GM18508 (cell line): ENCODE data around the gene SNX9.
"Not testable (repeated sequence)": the region's sequence is repeated elsewhere in the genome, so short reads cannot be mapped to it uniquely, and the experiment has no call there.

ENCODE experiments used
- ATAC-seq: cut with Tn5 transposase; IDR thresholded peaks from one replicate; pipeline ENCODE4 v1.9.1; 2021; ENCODE audit warnings: moderate number of reproducible peaks; ENCODE audit not compliant: insufficient read depth, unreplicated experiment

Gene SNX9

GRCh38 chr6:157908369-157909281, 85.6 kb downstream of the SNX9 start:
- ATAC-seq = no peak

GRCh38 chr6:157909282-157909664, 86.2 kb downstream of the SNX9 start:
- ATAC-seq = no peak

- ATAC-seq = no peak
Measured at GRCh38 chr6:157911278-157911677, 88.2 kb downstream of the SNX9 start.

- ATAC-seq = no peak
Measured at GRCh38 chr6:157911786-157912185, 88.7 kb downstream of the SNX9 start.

DNA sequence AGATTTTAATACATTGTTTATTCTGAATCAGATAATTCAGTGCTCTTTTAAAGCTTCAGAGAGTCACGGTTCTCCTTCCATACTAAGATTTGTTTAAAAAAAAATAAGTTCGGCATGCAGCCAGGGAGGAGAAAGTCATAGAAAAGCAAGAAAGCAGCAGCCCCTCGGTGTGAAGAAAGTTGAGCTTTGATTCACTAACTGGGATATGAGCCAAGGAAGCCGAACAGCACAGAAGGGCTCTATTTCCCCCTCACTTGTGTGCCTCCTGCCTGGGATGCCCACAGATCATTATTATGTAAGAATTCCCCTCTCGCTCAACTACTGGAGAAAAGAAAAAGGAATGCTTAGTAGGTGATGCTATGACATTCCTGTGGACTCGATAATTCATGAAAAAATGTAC, 89.3 kb downstream of the SNX9 start:
- no peak for ATAC-seq

DNA sequence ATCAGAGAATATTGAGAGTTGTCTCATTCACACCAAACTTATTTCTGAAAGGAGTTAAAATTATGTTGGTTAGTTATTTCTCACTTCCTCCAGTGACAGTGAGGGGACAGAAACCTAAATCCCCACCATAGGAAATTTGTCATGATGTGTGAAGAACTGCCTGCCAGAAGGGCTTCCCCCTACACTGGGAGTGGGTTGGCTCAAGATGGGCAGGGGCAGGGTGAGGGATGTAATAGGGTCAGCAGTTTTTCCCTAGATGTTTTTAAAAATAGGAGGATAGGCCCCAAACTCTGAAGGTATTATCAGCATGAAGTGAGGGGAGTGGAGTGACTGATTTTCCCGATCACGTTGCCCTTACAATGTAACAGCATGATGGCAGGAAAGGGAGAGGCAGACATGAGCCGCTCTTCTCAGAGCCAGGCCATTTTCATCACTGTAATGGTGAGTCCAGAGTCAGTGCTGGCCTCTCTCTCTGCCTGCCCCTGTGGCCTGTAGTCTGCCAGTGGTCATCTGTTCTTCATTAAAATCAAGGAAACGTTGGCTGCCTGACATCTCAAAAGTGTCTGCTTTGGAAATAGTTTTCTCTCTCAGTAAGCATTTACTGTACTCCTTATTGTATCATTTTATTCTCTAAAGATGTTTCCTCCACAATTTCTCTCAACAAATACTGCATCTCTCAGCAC, 98.8 kb downstream of the SNX9 start:
- no peak for ATAC-seq

GRCh38 chr6:157925771-157926170, 102.7 kb downstream of the SNX9 start:
- ATAC-seq = no peak

DNA sequence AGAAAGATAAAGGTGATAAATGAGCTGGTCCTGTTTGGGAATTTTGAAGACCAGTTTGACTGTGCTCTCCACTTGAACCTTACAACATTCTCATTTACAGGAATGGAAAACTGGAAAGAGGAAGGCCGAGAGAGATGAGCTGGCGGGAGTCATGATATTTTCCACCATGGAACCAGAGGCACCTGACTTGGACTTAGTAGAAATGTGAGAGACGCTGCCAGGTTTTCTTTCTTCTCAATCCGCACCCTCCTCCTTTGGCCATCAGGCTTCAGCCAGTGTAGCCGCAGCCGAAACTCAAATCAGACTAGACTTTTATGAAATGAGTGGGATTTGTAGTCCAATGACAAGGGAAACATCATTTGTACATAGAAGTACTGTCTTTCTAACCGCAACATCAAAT, 104.0 kb downstream of the SNX9 start:
- no peak for ATAC-seq

DNA sequence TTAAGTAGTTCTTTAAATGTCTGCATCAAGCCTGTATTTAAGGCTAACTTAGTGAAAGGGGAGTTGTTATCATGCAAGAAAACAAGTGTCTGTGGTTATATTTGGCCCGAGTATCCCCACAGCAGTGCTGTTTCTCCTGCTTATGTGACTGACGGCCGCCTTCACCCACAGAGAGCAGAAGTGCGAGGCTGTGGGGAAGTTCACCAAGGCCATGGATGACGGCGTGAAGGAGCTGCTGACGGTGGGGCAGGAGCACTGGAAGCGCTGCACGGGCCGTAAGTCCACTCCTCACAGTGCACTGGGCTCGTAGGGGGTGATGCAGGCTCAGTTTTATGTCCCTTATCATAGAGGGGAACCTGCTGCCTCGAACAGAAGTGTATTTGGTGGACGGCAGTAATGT, 105.4 kb downstream of the SNX9 start:
- no peak for ATAC-seq

DNA sequence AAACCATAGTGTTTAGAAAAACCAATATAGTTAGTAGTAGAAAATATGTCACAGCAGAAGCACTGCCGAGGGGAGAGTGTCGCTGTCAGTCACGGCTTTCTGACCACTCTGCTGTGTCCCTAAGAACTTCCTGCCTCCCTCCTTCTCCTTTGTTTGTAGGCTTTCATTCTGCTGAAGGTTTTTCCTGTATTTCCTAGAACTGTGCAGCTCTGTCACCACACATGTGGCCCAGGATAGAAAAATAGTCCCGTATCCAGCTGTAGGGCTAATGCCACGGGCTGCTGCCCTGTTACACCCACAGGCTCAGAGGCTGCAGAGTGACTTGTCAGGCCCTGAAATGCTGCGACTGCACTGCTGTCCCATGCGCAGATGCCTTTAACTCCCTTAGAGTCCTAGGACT, 106.0 kb downstream of the SNX9 start:
- no peak for ATAC-seq

DNA sequence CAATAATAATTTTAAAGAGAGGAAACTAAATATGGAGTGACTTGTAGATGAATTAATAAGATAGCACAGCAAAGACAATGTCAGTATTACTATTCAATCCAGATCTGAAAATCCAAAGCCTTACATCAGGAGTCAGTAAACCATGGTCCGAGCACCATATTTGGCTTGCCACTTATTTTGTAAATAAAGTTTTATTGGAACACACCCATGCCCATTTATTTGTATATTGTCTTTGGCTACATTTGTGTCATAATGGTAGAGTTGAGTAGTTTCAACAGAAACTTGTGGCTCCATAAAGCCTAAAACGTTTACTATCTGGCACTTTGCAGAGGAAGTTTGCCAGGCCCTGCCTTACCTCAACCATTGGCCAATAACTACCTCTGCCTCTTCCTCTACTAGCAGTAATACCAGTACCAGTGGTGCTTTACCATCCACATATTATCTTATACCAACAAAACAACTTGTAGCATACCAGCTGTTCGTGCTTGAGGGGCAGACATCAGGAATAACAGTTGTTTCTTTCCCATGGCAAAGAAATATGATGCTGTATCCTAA, 106.8 kb downstream of the SNX9 start:
- no peak for ATAC-seq

- ATAC-seq = no peak
Measured at GRCh38 chr6:157935786-157936185, 112.7 kb downstream of the SNX9 start.

DNA sequence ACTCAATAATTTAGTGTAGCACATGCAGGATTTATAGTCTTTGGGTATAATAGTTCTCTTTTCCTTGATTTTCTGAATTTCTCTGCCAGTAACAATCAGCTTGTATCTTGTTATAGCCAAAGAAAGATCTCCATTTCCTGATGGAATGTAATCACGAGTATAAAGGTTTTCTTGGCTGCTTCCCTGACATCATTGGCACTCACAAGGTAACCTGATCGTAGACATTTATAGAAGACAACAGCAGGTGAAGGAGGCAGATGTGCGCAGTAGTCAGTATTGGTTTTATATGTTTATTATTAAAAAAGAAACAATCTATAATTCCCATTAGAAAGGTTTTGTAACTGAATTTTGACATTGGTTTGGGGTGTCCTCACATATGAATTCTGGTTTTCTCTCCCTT, 114.3 kb downstream of the SNX9 start:
- ATAC-seq = no peak

- ATAC-seq = no peak
Measured at GRCh38 chr6:157937916-157938315, 114.9 kb downstream of the SNX9 start.

DNA sequence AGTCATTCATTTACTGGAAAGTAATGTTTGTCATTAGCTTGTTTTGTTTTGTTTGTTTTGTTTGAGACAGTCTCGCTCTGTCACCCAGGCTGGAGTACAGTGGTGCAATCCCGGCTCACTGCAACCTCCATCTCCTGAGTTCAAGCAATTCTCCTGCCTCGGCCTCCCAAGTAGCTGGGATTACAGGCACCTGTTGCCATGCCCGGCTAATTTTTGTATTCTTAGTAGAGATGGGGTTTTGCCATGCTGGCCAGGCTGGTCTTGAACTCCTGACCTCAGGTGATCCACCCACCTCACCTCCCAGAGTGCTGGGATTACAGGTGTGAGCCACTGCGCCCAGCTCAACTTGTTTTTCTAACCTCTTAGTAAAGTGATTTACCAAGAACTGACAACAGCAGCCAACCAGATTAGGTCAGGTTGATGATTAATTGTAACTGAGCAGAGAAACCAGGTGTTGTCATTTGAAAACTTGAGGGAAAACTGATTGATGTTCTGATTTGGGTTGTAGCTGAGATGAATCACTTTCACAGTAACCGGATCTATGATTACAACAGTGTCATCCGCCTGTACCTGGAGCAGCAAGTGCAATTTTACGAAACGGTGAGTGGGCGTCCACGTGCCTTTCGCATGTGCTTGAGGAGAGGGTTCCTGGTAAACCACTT, 117.5 kb downstream of the SNX9 start:
- ATAC-seq = not testable (repeated sequence)

GRCh38 chr6:157941101-157941863, 118.2 kb downstream of the SNX9 start:
- no peak for ATAC-seq

DNA sequence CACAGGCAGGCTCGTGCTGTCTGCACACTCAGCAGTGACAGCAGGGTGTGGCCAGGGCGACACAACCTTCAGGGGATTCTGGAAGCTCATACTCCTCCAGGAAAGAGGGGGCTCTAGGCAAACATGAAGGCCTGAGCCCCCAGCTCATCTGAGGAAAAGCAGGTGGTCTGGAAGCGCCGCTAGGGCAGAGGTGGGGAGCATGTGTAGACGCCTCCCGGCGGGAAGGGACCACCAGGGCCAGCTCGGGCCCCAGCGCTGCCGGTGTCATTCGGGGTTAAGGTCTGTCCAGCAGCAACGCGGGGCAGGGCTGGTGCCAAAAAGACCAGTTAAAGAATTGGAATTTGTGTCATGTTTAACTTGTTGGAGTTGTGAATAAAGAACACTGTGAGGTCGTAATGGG, 119.3 kb downstream of the SNX9 start:
- ATAC-seq = no peak

DNA sequence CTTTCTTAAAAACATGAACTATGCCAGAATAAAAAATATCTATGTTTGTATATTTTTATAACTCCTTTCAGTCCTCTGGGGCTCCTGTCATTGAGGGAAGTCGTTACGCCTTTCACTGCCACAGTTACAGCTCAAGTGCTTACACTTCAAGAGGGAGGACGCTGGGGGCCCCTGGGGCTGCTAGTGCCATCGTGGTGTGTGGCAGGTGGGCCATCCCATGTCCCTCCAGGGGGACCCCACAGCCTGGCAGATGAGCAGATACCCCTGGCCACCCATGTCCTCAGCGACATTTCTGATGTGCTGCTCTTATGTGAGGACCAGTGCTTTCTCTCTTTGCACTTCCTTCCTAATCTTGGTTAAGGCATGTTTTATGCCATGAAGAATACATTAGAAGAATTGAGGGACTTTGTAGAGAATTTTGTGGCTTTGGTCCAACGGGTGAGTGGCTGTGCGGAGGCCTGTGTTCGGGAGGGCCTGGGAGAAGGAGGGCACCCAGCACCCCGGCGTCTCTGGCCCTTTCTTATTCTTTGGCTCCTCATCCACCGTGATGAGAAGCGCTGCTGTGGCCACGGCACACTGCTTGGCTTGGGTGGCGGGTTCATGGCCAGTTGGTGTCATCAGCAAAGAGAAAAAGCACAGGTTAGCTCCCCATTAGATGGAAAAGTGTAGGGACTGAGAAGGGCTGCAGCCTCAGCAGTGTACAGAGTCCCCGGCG, 120.4 kb downstream of the SNX9 start:
- no peak for ATAC-seq

GRCh38 chr6:157943964-157944283, 120.9 kb downstream of the SNX9 start:
- no peak for ATAC-seq
